ENCODE measurements around the gene CIC.
"Not testable (repeated sequence)": the region's sequence is repeated elsewhere in the genome, so short reads cannot be mapped to it uniquely, and the experiment has no call there.

CIC gene

GRCh38 chr19:42255766-42256745 is 13.0 kb upstream of the CIC start:
- peak overlapping the region; percentile 69 to 96 (median 79) for H3K9ac ChIP-seq
- no peaks in the 10 kb centered on the region for H3K9me3 ChIP-seq (replicated peaks in 1 of 11)
- H3K27ac ChIP-seq: peak overlapping the region; percentile 27 to 93 (median 69); a peak in 20 of 22 replicates
- peak overlapping the region; percentile 87 to 99 (median 97) for H3K4me2 ChIP-seq
- no peaks in the 10 kb centered on the region for H3K27me3 ChIP-seq
- H3K4me3 ChIP-seq: peak overlapping the region; percentile 88 to 100 (median 99)
- peaks cover under 1 to 26% (median 19%) of the 10 kb centered on the region in 11 experiments; a peak in 17 of 22 replicates for H4K20me1 ChIP-seq
- H3K36me3 ChIP-seq: no peaks in the 10 kb centered on the region
- TF ChIP-seq Cebpa-rat (IDR thresholded peaks at IDR 0.05): no peak
- H3K4me1 ChIP-seq: peaks cover 15 to 41% (median 30%) of the 10 kb centered on the region in 10 experiments

- not testable (repeated sequence) for H3K4me2 ChIP-seq; H3K27me3 ChIP-seq; H3K9ac ChIP-seq; H3K4me3 ChIP-seq; H3K27ac ChIP-seq; H3K36me3 ChIP-seq; H4K20me1 ChIP-seq; H3K9me3 ChIP-seq (replicated peaks in 1 of 11)
- peaks cover 5 to 24% (median 12%) of the 10 kb centered on the region in 10 experiments for H3K4me1 ChIP-seq
Observed at GRCh38 chr19:42257842-42258241, 11.2 kb upstream of the CIC start.

- no peaks in the 10 kb centered on the region for H3K9me3 ChIP-seq (replicated peaks in 1 of 11)
- no peak for TF ChIP-seq Cebpa-rat (IDR thresholded peaks at IDR 0.05)
- no peak overlapping the region for H3K4me3 ChIP-seq
- no peak overlapping the region for H3K27ac ChIP-seq
- no peaks in the 10 kb centered on the region for H3K27me3 ChIP-seq
- no peak overlapping the region for H3K4me2 ChIP-seq
- no peak overlapping the region for H3K9ac ChIP-seq
- no peaks in the 10 kb centered on the region for H3K36me3 ChIP-seq
- no peaks in the 10 kb centered on the region for H4K20me1 ChIP-seq
- peaks cover 0 to 6% (median 4%) of the 10 kb centered on the region in 10 experiments; a peak in 14 of 20 replicates for H3K4me1 ChIP-seq
Observed at GRCh38 chr19:42261763-42262162, 7.3 kb upstream of the CIC start.

GRCh38 chr19:42266105-42266504 is 2.9 kb upstream of the CIC start:
- H3K36me3 ChIP-seq; H3K4me3 ChIP-seq; H3K27me3 ChIP-seq; H3K27ac ChIP-seq; H3K9me3 ChIP-seq (replicated peaks in 1 of 11); H4K20me1 ChIP-seq; H3K4me2 ChIP-seq; H3K9ac ChIP-seq: not testable (repeated sequence)
- H3K4me1 ChIP-seq: peaks cover 10 to 31% (median 28%) of the 10 kb centered on the region in 10 experiments

GRCh38 chr19:42266928-42267603 is 2.0 kb upstream of the CIC start:
- Histone ChIP-seq H3K9ac (peak overlapping the region in 4 of 11 experiments; percentile 89 to 98 (median 93); a peak in 7 of 22 replicates), H3K4me1 (peaks cover 20 to 40% (median 35%) of the 10 kb centered on the region in 10 experiments), H3K4me2 (peak overlapping the region; percentile 71 to 97 (median 92)), H3K4me3 (peak overlapping the region in 5 of 10 experiments; percentile 60 to 74 (median 71); a peak in 5 of 20 replicates), H4K20me1 (peaks cover 0 to 10% (median 0%) of the 10 kb centered on the region in 11 experiments; a peak in 3 of 22 replicates), H3K27ac (peak overlapping the region in 1 of 11 experiments; percentile 96; a peak in 2 of 22 replicates)
- 0 out of 22 replicates have a peak, but pooled peaks of 3 of the 11 experiments have one; percentile 13 to 23 (median 14) for TF ChIP-seq Cebpa-rat (IDR thresholded peaks at IDR 0.05)
- not testable (repeated sequence) for H3K9me3 ChIP-seq (replicated peaks in 1 of 11); H3K36me3 ChIP-seq; H3K27me3 ChIP-seq

- Histone ChIP-seq H3K9me3 (replicated peaks in 1 of 11) (no peaks in the 10 kb centered on the region), H3K4me1 (peaks cover 20 to 45% (median 35%) of the 10 kb centered on the region in 10 experiments), H3K4me2 (peak overlapping the region; percentile 71 to 97 (median 92)), H3K36me3 (peaks cover 10 to 15% (median 12%) of the 10 kb centered on the region in 11 experiments), H3K4me3 (peak overlapping the region; percentile 60 to 74 (median 66)), H3K27ac (peak overlapping the region; percentile 91 to 99 (median 97); a peak in 21 of 22 replicates), H3K9ac (peak overlapping the region; percentile 89 to 99 (median 95)), H4K20me1 (peaks cover 0 to 16% (median 0%) of the 10 kb centered on the region in 11 experiments; a peak in 4 of 22 replicates), H3K27me3 (no peaks in the 10 kb centered on the region)
- TF ChIP-seq Cebpa-rat (IDR thresholded peaks at IDR 0.05): no peak
Observed at GRCh38 chr19:42267644-42268141, 1.4 kb upstream of the CIC start.

GRCh38 chr19:42268142-42268703 is 829 bp upstream of the CIC start:
- H3K27ac ChIP-seq: peak overlapping the region; percentile 91 to 99 (median 97)

GRCh38 chr19:42269478-42270345 is 660 bp downstream of the CIC start:
- Histone ChIP-seq H3K27me3 (no peaks in the 10 kb centered on the region), H3K9me3 (replicated peaks in 1 of 11) (no peaks in the 10 kb centered on the region), H3K4me2 (peak overlapping the region; percentile 92 to 100 (median 99)), H3K4me1 (peaks cover 32 to 53% (median 40%) of the 10 kb centered on the region in 10 experiments), H4K20me1 (peaks cover 0 to 37% (median 9%) of the 10 kb centered on the region in 11 experiments; a peak in 10 of 22 replicates), H3K27ac (peak overlapping the region; percentile 76 to 99 (median 91)), H3K9ac (peak overlapping the region; percentile 82 to 97 (median 90)), H3K4me3 (peak overlapping the region; percentile 61 to 86 (median 72)), H3K36me3 (peaks cover 30 to 35% (median 32%) of the 10 kb centered on the region in 11 experiments)
- TF ChIP-seq Cebpa-rat (IDR thresholded peaks at IDR 0.05): no peak

More at GRCh38 chr19:42268142-42268703, 829 bp upstream of the CIC start:
- Histone ChIP-seq H4K20me1 (peaks cover 0 to 22% (median 0%) of the 10 kb centered on the region in 11 experiments; a peak in 5 of 22 replicates), H3K4me2 (peak overlapping the region; percentile 71 to 97 (median 92)), H3K27me3 (no peaks in the 10 kb centered on the region), H3K9ac (peak overlapping the region; percentile 89 to 99 (median 95)), H3K9me3 (replicated peaks in 1 of 11) (no peaks in the 10 kb centered on the region), H3K4me1 (peaks cover 20 to 45% (median 35%) of the 10 kb centered on the region in 10 experiments), H3K4me3 (peak overlapping the region; percentile 60 to 74 (median 66)), H3K36me3 (peaks cover 16 to 20% (median 17%) of the 10 kb centered on the region in 11 experiments)
- TF ChIP-seq Cebpa-rat (IDR thresholded peaks at IDR 0.05): no peak
